ENCODE results near the gene CNOT6L. TPM values are rescaled to one million over a fixed set of nuclear protein-coding genes. Genes with fewer than 3 reads are reported as not detected.

The CNOT6L gene
- total RNA-seq, 2 donors from 2014 or later, result 90.2 to 130 TPM

GRCh38 chr4:77710684-77711083, 108.5 kb downstream of the CNOT6L start:
- H3K9me3 Mint-ChIP-seq, result no peaks in the 10 kb centered on the region
- peaks cover 17 to 42% of the 10 kb centered on the region in 2 donors for H3K4me1 Mint-ChIP-seq (ENCODE audit: low read depth in 2 of 2)
- no peak for DNase-seq (ENCODE audit: low spot score)
- no peaks in the 10 kb centered on the region for H3K27me3 Mint-ChIP-seq
- H3K27ac Mint-ChIP-seq, result peak overlapping the region in 1 of 2 donors; percentile 16
- ATAC-seq, result no peak
- H3K36me3 Mint-ChIP-seq, result peaks cover 18% of the 10 kb centered on the region
- H3K4me3 Mint-ChIP-seq, result no peak overlapping the region

- H3K4me3 Mint-ChIP-seq, result no peak overlapping the region
- ATAC-seq (no peak), DNase-seq (ENCODE audit: low spot score) (no peak)
- H3K4me1 Mint-ChIP-seq (ENCODE audit: low read depth in 2 of 2), result peaks cover 15 to 39% of the 10 kb centered on the region in 2 donors
- no peaks in the 10 kb centered on the region for H3K9me3 Mint-ChIP-seq
- H3K27me3 Mint-ChIP-seq, result no peaks in the 10 kb centered on the region
- no peak overlapping the region for H3K27ac Mint-ChIP-seq
- peaks cover 18% of the 10 kb centered on the region for H3K36me3 Mint-ChIP-seq
Observed at GRCh38 chr4:77710059-77710458, 109.1 kb downstream of the CNOT6L start.

GRCh38 chr4:77706717-77707116, 112.5 kb downstream of the CNOT6L start:
- peak in 1 of 2 donors; percentile 57 for ATAC-seq
- DNase-seq (ENCODE audit: low spot score), result no peak
- Mint-ChIP-seq H3K36me3 (peaks cover under 1% of the 10 kb centered on the region), H3K27ac (no peak overlapping the region), H3K9me3 (no peaks in the 10 kb centered on the region), H3K4me1 (ENCODE audit: low read depth in 2 of 2) (peaks cover 3 to 21% of the 10 kb centered on the region in 2 donors), H3K4me3 (no peak overlapping the region), H3K27me3 (no peaks in the 10 kb centered on the region)

DNA sequence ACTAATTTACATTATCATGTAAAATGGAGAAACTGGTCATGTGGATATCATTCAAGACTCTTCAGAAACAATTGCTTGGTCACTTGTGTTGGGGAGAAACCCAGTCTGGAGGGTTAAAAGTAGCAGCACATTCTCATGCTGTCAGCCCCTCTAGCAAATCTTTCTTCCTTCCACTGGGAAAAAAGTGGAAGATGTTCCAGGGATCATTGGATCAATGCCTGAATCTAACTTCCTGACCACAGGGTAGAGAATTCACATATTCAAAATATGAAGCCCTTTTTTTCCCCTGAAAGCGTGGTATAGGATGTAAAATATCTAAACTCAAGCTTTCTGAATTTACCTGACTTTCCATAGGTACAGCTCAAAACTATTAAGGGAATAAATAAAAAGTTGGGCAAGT, 115.5 kb downstream of the CNOT6L start:
- DNase-seq (ENCODE audit: low spot score) (no peak), ATAC-seq (no peak)
- no peaks in the 10 kb centered on the region for H3K9me3 Mint-ChIP-seq
- no peaks in the 10 kb centered on the region for H3K27me3 Mint-ChIP-seq
- peaks cover 0 to 8% of the 10 kb centered on the region in 2 donors for H3K4me1 Mint-ChIP-seq (ENCODE audit: low read depth in 2 of 2)
- H3K4me3 Mint-ChIP-seq, result no peak overlapping the region
- H3K36me3 Mint-ChIP-seq, result no peaks in the 10 kb centered on the region
- H3K27ac Mint-ChIP-seq, result no peak overlapping the region

- no peak for ATAC-seq
- Mint-ChIP-seq H3K27me3 (no peaks in the 10 kb centered on the region), H3K27ac (no peak overlapping the region), H3K9me3 (no peaks in the 10 kb centered on the region), H3K36me3 (no peaks in the 10 kb centered on the region), H3K4me3 (no peak overlapping the region), H3K4me1 (ENCODE audit: low read depth in 2 of 2) (no peaks in the 10 kb centered on the region)
- no peak for DNase-seq (ENCODE audit: low spot score)
Observed at GRCh38 chr4:77701121-77701520, 118.0 kb downstream of the CNOT6L start.

DNA sequence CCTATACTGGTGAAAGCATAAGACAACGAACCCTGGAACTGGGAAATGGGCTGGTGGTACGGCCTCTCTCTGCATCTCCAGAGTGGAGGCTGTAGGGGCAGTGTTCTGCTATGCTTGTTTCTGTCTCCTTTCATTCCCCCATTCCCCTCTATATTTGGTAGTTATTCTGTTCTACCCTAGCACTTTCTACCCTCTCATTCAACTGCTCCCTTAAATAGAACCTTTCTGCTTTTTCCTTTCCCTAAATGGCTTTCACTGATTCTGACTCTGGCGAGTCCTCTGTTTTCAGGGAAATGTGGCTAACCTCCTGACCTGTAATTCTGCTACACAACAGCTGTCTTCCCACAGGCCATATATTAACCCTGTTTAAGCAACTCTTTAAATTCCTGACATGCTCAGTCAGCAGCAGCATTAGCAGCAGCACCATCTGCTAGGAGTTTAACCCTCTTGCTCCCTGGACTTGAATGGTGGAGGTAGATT, 119.4 kb downstream of the CNOT6L start:
- H3K4me3 Mint-ChIP-seq, result no peak overlapping the region
- no peak overlapping the region for H3K27ac Mint-ChIP-seq
- no peak for DNase-seq (ENCODE audit: low spot score)
- H3K4me1 Mint-ChIP-seq (ENCODE audit: low read depth in 2 of 2), result no peaks in the 10 kb centered on the region
- H3K36me3 Mint-ChIP-seq, result no peaks in the 10 kb centered on the region
- no peak for ATAC-seq
- H3K27me3 Mint-ChIP-seq, result no peaks in the 10 kb centered on the region
- no peaks in the 10 kb centered on the region for H3K9me3 Mint-ChIP-seq

DNA sequence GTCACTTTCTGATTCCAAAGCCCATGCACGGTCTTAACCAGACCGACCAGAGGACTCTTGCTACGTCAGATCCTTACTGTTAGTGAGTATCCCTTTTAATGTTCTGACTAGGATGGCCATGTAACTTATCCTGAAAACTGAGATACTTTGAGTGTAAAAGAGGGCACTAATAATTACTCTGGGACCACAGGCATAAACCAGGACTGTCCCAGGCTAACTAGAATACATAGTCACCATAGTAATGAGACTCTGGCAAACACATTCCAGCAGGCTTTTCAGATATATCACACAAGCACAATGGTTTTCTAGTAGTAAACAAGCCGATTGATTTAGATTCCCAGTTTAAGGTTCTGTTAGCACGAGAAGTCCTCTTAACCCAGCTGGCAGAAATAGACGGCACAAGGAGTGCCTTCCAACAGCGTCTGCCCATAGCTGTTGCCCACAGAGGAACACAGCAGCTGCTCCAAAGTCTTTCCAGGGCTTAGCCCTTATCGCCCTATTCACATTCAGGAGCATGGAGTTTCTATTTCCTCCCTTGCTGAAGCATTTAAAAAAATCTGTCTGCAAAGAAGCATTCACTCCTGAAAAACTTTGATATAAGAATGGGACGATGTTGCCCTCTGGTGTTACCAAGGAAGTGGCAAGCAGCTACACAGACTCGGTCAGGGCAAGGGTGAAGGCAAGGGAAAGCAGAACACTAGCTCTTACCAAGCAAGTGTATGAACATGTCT, 121.1 kb downstream of the CNOT6L start:
- no peak overlapping the region for H3K27ac Mint-ChIP-seq
- H3K4me1 Mint-ChIP-seq (ENCODE audit: low read depth in 2 of 2), result no peaks in the 10 kb centered on the region
- no peaks in the 10 kb centered on the region for H3K36me3 Mint-ChIP-seq
- no peaks in the 10 kb centered on the region for H3K9me3 Mint-ChIP-seq
- ATAC-seq (peak in 1 of 2 donors; percentile 48), DNase-seq (ENCODE audit: low spot score) (no peak)
- no peaks in the 10 kb centered on the region for H3K27me3 Mint-ChIP-seq
- no peak overlapping the region for H3K4me3 Mint-ChIP-seq

- H3K36me3 Mint-ChIP-seq, result no peaks in the 10 kb centered on the region
- no peaks in the 10 kb centered on the region for H3K9me3 Mint-ChIP-seq
Observed at GRCh38 chr4:77695774-77696173, 123.4 kb downstream of the CNOT6L start.

GRCh38 chr4:77692847-77693432, 126.2 kb downstream of the CNOT6L start:
- ATAC-seq (no peak), DNase-seq (ENCODE audit: low spot score) (no peak)
- H3K4me3 Mint-ChIP-seq, result no peak overlapping the region
- no peaks in the 10 kb centered on the region for H3K36me3 Mint-ChIP-seq
- no peaks in the 10 kb centered on the region for H3K4me1 Mint-ChIP-seq (ENCODE audit: low read depth in 2 of 2)
- H3K27me3 Mint-ChIP-seq, result peaks cover 0 to 8% of the 10 kb centered on the region in 2 donors
- H3K27ac Mint-ChIP-seq, result no peak overlapping the region
- H3K9me3 Mint-ChIP-seq, result no peaks in the 10 kb centered on the region

More at GRCh38 chr4:77695774-77696173, 123.4 kb downstream of the CNOT6L start:
- Mint-ChIP-seq H3K27ac (no peak overlapping the region), H3K4me3 (no peak overlapping the region), H3K4me1 (ENCODE audit: low read depth in 2 of 2) (no peaks in the 10 kb centered on the region), H3K27me3 (no peaks in the 10 kb centered on the region)
- no peak for DNase-seq (ENCODE audit: low spot score)
- no peak for ATAC-seq

DNA sequence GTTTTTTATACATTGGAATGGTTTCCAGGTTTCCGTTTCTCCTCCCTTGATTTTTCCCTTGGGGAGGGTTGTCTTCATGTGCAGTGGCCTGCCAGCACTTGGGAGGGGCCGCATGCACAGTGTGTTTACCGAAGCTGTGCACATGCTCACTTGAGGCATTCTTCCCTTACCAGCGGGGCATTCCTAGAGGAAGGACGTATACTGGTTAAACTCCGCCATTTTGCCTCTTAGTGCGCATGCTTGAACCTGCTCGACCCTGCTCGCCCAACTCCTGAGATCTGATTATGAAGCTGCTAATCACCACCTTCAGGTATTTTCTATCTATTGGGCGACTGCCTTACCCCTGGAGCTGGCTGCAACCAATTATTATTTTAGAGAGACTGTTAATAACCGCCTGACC, 137.4 kb downstream of the CNOT6L start:
- Mint-ChIP-seq H3K27me3 (peaks cover 17 to 23% of the 10 kb centered on the region in 2 donors), H3K36me3 (no peaks in the 10 kb centered on the region), H3K4me3 (no peak overlapping the region), H3K4me1 (ENCODE audit: low read depth in 2 of 2) (no peaks in the 10 kb centered on the region), H3K9me3 (peaks cover 4% of the 10 kb centered on the region), H3K27ac (no peak overlapping the region)
- ATAC-seq (no peak), DNase-seq (ENCODE audit: low spot score) (no peak)

GRCh38 chr4:77676842-77677241, 142.3 kb downstream of the CNOT6L start:
- DNase-seq (ENCODE audit: low spot score) (no peak), ATAC-seq (no peak)
- H3K9me3 Mint-ChIP-seq, result no peaks in the 10 kb centered on the region
- H3K4me1 Mint-ChIP-seq (ENCODE audit: low read depth in 2 of 2), result no peaks in the 10 kb centered on the region
- no peak overlapping the region for H3K4me3 Mint-ChIP-seq
- no peak overlapping the region for H3K27ac Mint-ChIP-seq
- peaks cover 0 to 9% of the 10 kb centered on the region in 2 donors for H3K27me3 Mint-ChIP-seq
- no peaks in the 10 kb centered on the region for H3K36me3 Mint-ChIP-seq

DNA sequence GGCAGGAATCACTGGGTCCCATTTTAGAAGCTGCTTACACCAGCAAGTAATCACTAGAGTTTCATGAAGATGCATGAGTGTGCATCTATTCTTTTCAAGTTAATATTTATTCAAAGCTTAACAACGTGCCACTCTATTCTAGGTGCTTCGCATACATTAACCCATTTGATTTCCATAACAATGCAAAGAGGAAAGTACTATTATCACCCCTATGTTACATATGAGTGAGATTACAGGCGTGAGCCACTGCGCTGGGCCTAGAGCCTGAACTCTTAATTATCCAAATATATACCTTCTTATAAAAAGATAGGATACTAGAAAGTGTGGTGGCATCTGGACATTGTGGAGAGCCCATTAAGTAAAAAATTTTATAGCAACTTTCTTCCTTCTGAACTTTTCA, 148.1 kb downstream of the CNOT6L start:
- Mint-ChIP-seq H3K27me3 (peaks cover 0 to 6% of the 10 kb centered on the region in 2 donors), H3K4me3 (no peak overlapping the region), H3K9me3 (peaks cover 2% of the 10 kb centered on the region), H3K4me1 (ENCODE audit: low read depth in 2 of 2) (no peaks in the 10 kb centered on the region), H3K36me3 (no peaks in the 10 kb centered on the region), H3K27ac (no peak overlapping the region)
- ATAC-seq (no peak), DNase-seq (ENCODE audit: low spot score) (no peak)

DNA sequence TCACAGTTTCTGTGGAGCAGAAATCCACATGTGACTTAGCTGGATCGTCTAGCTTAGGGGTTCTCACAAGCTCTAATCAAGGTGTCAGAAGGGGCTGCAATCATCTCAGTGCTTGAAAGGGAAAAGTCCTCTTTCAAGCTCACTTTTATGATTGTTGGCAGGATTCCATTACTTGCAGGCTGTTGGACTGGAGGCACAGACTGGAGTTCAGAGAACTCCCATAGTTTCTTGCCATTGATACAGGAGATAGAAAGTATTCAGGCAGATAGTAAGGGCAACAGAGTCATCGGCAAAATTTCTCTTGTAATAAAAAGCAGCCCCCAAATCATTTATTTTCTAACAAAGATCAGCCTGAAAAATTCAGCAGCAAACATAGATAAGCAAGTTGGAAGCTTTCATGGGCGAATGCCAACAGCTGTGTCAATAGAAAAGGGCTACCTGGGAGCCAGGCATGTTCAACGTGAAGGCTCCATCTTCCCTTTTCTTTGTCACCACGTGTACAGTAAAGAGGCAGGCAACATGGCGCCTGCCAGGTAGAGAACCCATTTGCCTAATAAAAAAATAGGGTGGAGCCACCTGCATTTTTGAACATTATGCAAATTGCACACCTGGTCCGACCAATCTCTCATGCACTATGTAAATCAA, 149.1 kb downstream of the CNOT6L start:
- Mint-ChIP-seq H3K4me3 (no peak overlapping the region), H3K4me1 (ENCODE audit: low read depth in 2 of 2) (no peaks in the 10 kb centered on the region), H3K9me3 (peaks cover 2% of the 10 kb centered on the region), H3K27ac (no peak overlapping the region), H3K27me3 (peaks cover 0 to 6% of the 10 kb centered on the region in 2 donors), H3K36me3 (no peaks in the 10 kb centered on the region)
- ATAC-seq (no peak), DNase-seq (ENCODE audit: low spot score) (no peak)

Data from natural killer cell treated with Interleukin-12 subunit alpha and Interleukin-12 subunit beta and Interleukin-15 and Interleukin-18, amount 100 ng/mL, for 72 hours (primary cell).